ENCODE measurements around the gene DUSP5. TPM values are rescaled to one million over a fixed set of nuclear protein-coding genes. Genes with fewer than 3 reads are reported as not detected.

DUSP5 gene
- total and polyA plus RNA-seq, 2 of the 8 experiments (the other 6 are each of a cell fraction or from before 2014, with no cell fraction given) = 13.6 to 30.3 TPM

- CTCF ChIA-PET (ENCODE audit: partially characterized antibody) = interaction anchor here (0.6 to 4.2 kb wide), 8 partner anchors 9 to 196 kb away, joined by 3 to 20 read pairs (median 4); partner anchors contain the start of gene SMNDC1
- TF ChIP-seq HDAC2 (IDR thresholded peaks at IDR 0.05; ENCODE audit: borderline replicate concordance in 1 of 2, low read depth in 2 of 2, low read length in 2 of 2) (no peak), BACH1 (IDR thresholded peaks at IDR 0.05; ENCODE audit: low read length) (no peak), CHD2 (IDR thresholded peaks at IDR 0.05; ENCODE audit: low read length) (no peak), KDM1A (IDR thresholded peaks at IDR 0.05; ENCODE audit: borderline replicate concordance, low read length) (no peak), YY1 (IDR thresholded peaks at IDR 0.05; ENCODE audit: low read depth, low read length) (no peak), TEAD4 (IDR thresholded peaks at IDR 0.05; ENCODE audit: low read depth, low read length) (no peak), POLR2AphosphoS5 (IDR thresholded peaks at IDR 0.05; ENCODE audit: low read depth, low read length) (no peak), SP4 (IDR thresholded peaks at IDR 0.05; ENCODE audit: low read length) (no peak), HDAC6 (IDR thresholded peaks at IDR 0.05; ENCODE audit: low read depth, low read length) (no peak), FOSL1 (IDR thresholded peaks at IDR 0.05; ENCODE audit: insufficient read depth, low read depth, low read length) (no peak), KDM5A (IDR thresholded peaks at IDR 0.05; ENCODE audit: low read length) (no peak), RBBP5 (IDR thresholded peaks at IDR 0.05; ENCODE audit: borderline replicate concordance, low read depth, low read length) (no peak), TAF7 (optimal IDR thresholded peaks at IDR 0.05; ENCODE audit: borderline replicate concordance, low read depth, low read length) (no peak), MAX (IDR thresholded peaks at IDR 0.05) (no peak)
Measured at GRCh38 chr10:110500515-110500905, 2.8 kb downstream of the DUSP5 start.

More at GRCh38 chr10:110500515-110500905, 2.8 kb downstream of the DUSP5 start:
- no peak overlapping the region for H3K27ac ChIP-seq (ENCODE audit: low read depth, low read length)
- H3K9me3 ChIP-seq (ENCODE audit: insufficient read depth in 2 of 2, low read depth in 1 of 2, low read length in 1 of 2) = no peaks in the 10 kb centered on the region
- DNase-seq (ENCODE audit: low read depth in 1 of 2, low spot score in 2 of 2) = no peak
- H2BK5ac ChIP-seq (ENCODE audit: low read depth, low read length) = no peak overlapping the region; the same call in 1 of the 2 replicates
- no peak overlapping the region for H3K9ac ChIP-seq (replicated peaks in 1 of 4; ENCODE audit: extremely low read depth in 1 of 4, low read depth in 3 of 4, low read length in 3 of 4)
- no peak overlapping the region for H3K56ac ChIP-seq (replicated peaks; ENCODE audit: insufficient read length, low read depth, low read length)
- FAIRE-seq = no peak
- H2AFZ ChIP-seq (ENCODE audit: low read length) = no peak overlapping the region
- no peak overlapping the region for H3K23ac ChIP-seq (ENCODE audit: insufficient read length)
- 80% methylated on average over 3 of the region's 3 CpGs; no CpG with 5 or more reads in 1 of the 2 experiments for WGBS, 2 experiments (ENCODE audit: extremely low coverage in 1 of 2, insufficient coverage in 1 of 2, insufficient read length in 1 of 2, insufficient replicate concordance in 2 of 2, low coverage in 1 of 2, low lambda C conversion rate in 2 of 2, missing lambda C conversion rate in 1 of 2)
- peaks cover 12% of the 10 kb centered on the region; the same call in 1 of the 2 replicates for H3K23me2 ChIP-seq (ENCODE audit: low read depth, low read length)
- 0 out of 2 replicates have a peak overlapping the region, but pooled peaks have one; percentile 44 for H2BK12ac ChIP-seq (ENCODE audit: low read depth, low read length)
- H3K4ac ChIP-seq (replicated peaks; ENCODE audit: insufficient read length, low read depth, low read length) = no peak overlapping the region
- H4K5ac ChIP-seq (ENCODE audit: insufficient read length, low read depth, low read length) = no peak overlapping the region
- no peak overlapping the region for H3K18ac ChIP-seq (ENCODE audit: extremely low read depth, low read length)
- H3K14ac ChIP-seq (ENCODE audit: insufficient read length) = no peak overlapping the region
- H3K36me3 ChIP-seq (ENCODE audit: control insufficient read depth in 2 of 4, insufficient read depth in 4 of 4, low read length in 3 of 4) = peaks cover 0 to 8% (median 5%) of the 10 kb centered on the region in 4 experiments; a peak in 5 of 8 replicates
- H2BK20ac ChIP-seq (ENCODE audit: low read length) = 0 out of 2 replicates have a peak overlapping the region, but pooled peaks have one; percentile 43
- peak overlapping the region; percentile 79 to 96; a peak in 2 of 4 replicates for H3K4me2 ChIP-seq (ENCODE audit: insufficient read depth in 1 of 2, low read depth in 2 of 2, low read length in 2 of 2)
- H2BK120ac ChIP-seq (replicated peaks; ENCODE audit: low read depth, low read length) = no peak overlapping the region
- 0 out of 2 replicates have a peak overlapping the region, but pooled peaks have one; percentile 32 for H2AK5ac ChIP-seq (ENCODE audit: low read depth, low read length)
- H3K4me1 ChIP-seq (replicated peaks in 1 of 4; ENCODE audit: control insufficient read depth in 3 of 4, insufficient read depth in 4 of 4, low read length in 3 of 4) = peaks cover 12 to 31% (median 23%) of the 10 kb centered on the region in 4 experiments
- peaks cover 11% of the 10 kb centered on the region for H3K79me1 ChIP-seq (ENCODE audit: low read depth, low read length)
- no peak overlapping the region for H4K8ac ChIP-seq (ENCODE audit: extremely low read depth, insufficient read depth, low read length)
- H3K27me3 ChIP-seq (replicated peaks in 1 of 4; ENCODE audit: control insufficient read depth in 3 of 4, extremely low read depth in 1 of 4, insufficient read depth in 3 of 4, low read length in 3 of 4) = peaks cover 0 to 34% (median 17%) of the 10 kb centered on the region in 4 experiments; a peak in 5 of 7 replicates
- peaks cover 7% of the 10 kb centered on the region in 2 experiments for H4K20me1 ChIP-seq (replicated peaks in 1 of 2; ENCODE audit: control insufficient read depth in 1 of 2, insufficient read depth in 2 of 2, low read length in 2 of 2)
- H2BK15ac ChIP-seq (ENCODE audit: low read length) = no peak overlapping the region
- H4K91ac ChIP-seq (replicated peaks; ENCODE audit: insufficient read length, low read length) = no peak overlapping the region
- POLR2A ChIA-PET (ENCODE audit: partially characterized antibody) = interaction anchor here (1.1 to 5.4 kb wide), 5 partner anchors 11 to 197 kb away, joined by 3 to 56 read pairs (median 4); no protein-coding TSS in a partner anchor
- peaks cover 5 to 57% of the 10 kb centered on the region in 2 experiments for H3K79me2 ChIP-seq (ENCODE audit: control insufficient read depth in 1 of 2, insufficient read depth in 2 of 2, low read length in 2 of 2)
- 0 out of 8 replicates have a peak overlapping the region, but pooled peaks of 1 of the 4 experiments have one; percentile 17 for H3K4me3 ChIP-seq (ENCODE audit: extremely low read depth in 1 of 4, insufficient read depth in 2 of 4, low read depth in 3 of 4, low read length in 4 of 4)
